Measurements from ENCODE around the gene KCNK1. TPM values are rescaled to one million over a fixed set of nuclear protein-coding genes. Genes with fewer than 3 reads are reported as not detected.

Gene KCNK1
- total and polyA plus RNA-seq, 4 donors: 2.5 to 12.3 (median 4.5) TPM

DNA sequence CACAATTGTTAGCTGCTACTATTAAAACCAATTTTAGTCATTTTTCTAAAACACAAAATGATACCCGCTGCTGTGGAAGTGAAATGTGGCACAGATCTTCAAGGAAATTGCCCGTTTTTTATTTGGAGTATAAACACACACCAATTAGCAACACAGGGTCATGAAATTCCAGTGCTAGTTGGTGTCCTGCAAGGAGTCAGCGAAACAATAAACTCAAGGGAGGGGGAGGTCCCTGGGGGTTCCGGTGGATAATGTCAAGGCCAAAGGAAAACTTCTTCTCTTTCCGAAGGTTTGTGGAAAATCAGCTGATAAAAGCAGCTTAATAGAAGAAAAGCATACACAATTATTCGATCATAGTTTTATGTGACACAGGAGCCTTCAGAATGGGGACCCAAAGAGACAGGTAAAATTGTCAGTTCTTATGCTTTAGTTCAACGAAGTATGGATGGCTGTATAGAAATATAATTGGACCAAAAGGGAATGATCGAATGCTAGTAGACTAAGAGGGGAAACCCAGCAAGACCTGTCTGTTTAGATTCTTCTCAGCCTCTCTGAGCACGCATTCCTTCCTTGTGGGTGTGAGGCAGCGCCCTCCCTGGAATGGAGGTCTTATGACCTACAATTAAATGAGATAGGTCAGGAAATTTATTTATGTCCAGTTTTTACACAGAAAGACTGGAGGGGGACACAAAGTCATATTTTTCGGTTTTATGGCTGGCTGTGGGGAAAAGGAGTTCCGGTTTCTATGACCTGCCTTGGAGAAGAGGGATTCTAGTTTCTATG lies 65.9 kb downstream of the KCNK1 start:
- TF ChIP-seq RAD21 (IDR thresholded peaks at IDR 0.05): no peak
- no peak for TF ChIP-seq SP1 (IDR thresholded peaks at IDR 0.05)
- TF ChIP-seq YY1 (IDR thresholded peaks at IDR 0.05): no peak
- TF ChIP-seq, protein P1, sequence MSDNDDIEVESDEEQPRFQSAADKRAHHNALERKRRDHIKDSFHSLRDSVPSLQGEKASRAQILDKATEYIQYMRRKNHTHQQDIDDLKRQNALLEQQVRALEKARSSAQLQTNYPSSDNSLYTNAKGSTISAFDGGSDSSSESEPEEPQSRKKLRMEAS (IDR thresholded peaks at IDR 0.05): no peak
- no peak for TF ChIP-seq JUND (IDR thresholded peaks at IDR 0.05)
- no peak for TF ChIP-seq HNF4G (IDR thresholded peaks at IDR 0.05)
- no peak for TF ChIP-seq REST (IDR thresholded peaks at IDR 0.05)
- TF ChIP-seq HNF4A (conservative IDR thresholded peaks at IDR 0.05): no peak
- TF ChIP-seq, protein P2, sequence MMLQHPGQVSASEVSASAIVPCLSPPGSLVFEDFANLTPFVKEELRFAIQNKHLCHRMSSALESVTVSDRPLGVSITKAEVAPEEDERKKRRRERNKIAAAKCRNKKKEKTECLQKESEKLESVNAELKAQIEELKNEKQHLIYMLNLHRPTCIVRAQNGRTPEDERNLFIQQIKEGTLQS (IDR thresholded peaks at IDR 0.05): no peak
- TF ChIP-seq RXRA (IDR thresholded peaks at IDR 0.05): no peak
- no peak for TF ChIP-seq FOXA2 (IDR thresholded peaks at IDR 0.05)
- no peak for TF ChIP-seq ZBTB33 (IDR thresholded peaks at IDR 0.05)
- no peak for TF ChIP-seq TAF1 (conservative IDR thresholded peaks at IDR 0.05)
- no peaks in the 10 kb centered on the region for H3K9me3 ChIP-seq (ENCODE audit: control insufficient read depth in 4 of 4, low read length in 3 of 4)
- H3K36me3 ChIP-seq (ENCODE audit: control insufficient read depth in 4 of 4, insufficient read depth in 3 of 4, low read depth in 1 of 4, low read length in 3 of 4): no peaks in the 10 kb centered on the region
- peaks cover 0 to 1% (median 0%) of the 10 kb centered on the region in 4 donors for H3K4me1 ChIP-seq (ENCODE audit: control insufficient read depth in 4 of 4, insufficient read depth in 4 of 4, low read length in 3 of 4)
- no peaks in the 10 kb centered on the region for H3K27me3 ChIP-seq (ENCODE audit: control insufficient read depth in 4 of 4, insufficient read depth in 4 of 4, low read length in 3 of 4)
- 90% methylated on average over 12 of the region's 12 CpGs for WGBS
- no peak overlapping the region for H3K9ac ChIP-seq (ENCODE audit: low read depth in 1 of 2, low read length in 2 of 2)
- H3K27ac ChIP-seq (ENCODE audit: low read depth in 1 of 2, low read length in 2 of 2): no peak overlapping the region
- no peak overlapping the region for H3K4me3 ChIP-seq (ENCODE audit: low read depth in 1 of 3, low read length in 3 of 3)
- no peak for DNase-seq (ENCODE audit: low spot score)

DNA sequence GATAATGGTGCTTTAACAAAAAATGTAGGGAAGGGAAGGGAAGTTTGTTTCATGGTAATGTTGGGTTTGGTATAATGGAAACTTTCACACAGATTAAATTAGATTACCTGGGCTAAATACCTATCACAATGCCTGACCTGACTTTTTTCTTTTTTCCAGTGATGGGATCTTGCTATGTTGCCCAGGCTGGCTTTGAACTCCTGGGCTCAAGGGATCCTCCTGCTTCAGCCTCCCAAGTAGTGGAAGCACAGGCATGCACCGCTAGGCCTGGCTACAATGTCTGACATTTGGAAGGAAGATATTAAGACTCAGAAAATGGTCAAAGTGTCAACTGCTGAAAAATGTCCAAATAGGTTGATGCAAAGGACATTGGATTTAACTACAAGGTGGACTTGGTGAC lies 67.4 kb downstream of the KCNK1 start:
- DNase-seq (ENCODE audit: low spot score): no peak
- Histone ChIP-seq H3K9ac (ENCODE audit: low read depth in 1 of 2, low read length in 2 of 2) (no peak overlapping the region), H3K36me3 (ENCODE audit: control insufficient read depth in 4 of 4, insufficient read depth in 3 of 4, low read depth in 1 of 4, low read length in 3 of 4) (no peaks in the 10 kb centered on the region), H3K9me3 (ENCODE audit: control insufficient read depth in 4 of 4, low read length in 3 of 4) (no peaks in the 10 kb centered on the region), H3K4me1 (ENCODE audit: control insufficient read depth in 4 of 4, insufficient read depth in 4 of 4, low read length in 3 of 4) (peaks cover 0 to 1% (median 0%) of the 10 kb centered on the region in 4 donors), H3K4me3 (ENCODE audit: low read depth in 1 of 3, low read length in 3 of 3) (no peak overlapping the region), H3K27ac (ENCODE audit: low read depth in 1 of 2, low read length in 2 of 2) (no peak overlapping the region), H3K27me3 (ENCODE audit: control insufficient read depth in 4 of 4, insufficient read depth in 4 of 4, low read length in 3 of 4) (no peaks in the 10 kb centered on the region)
- 97% methylated on average over 1 of the region's 1 CpG for WGBS
- TF ChIP-seq GABPA (IDR thresholded peaks at IDR 0.05 in 1 of 2, conservative IDR thresholded peaks at IDR 0.05 in 1 of 2) (no peak), NR2F2 (IDR thresholded peaks at IDR 0.05) (no peak), RAD21 (IDR thresholded peaks at IDR 0.05) (no peak), REST (IDR thresholded peaks at IDR 0.05) (no peak), ZBTB33 (IDR thresholded peaks at IDR 0.05) (no peak), FOXA2 (IDR thresholded peaks at IDR 0.05) (no peak), EGR1 (IDR thresholded peaks at IDR 0.05; ENCODE audit: low read depth in 2 of 2) (no peak), YY1 (IDR thresholded peaks at IDR 0.05) (no peak), HNF4G (IDR thresholded peaks at IDR 0.05) (no peak), SP1 (IDR thresholded peaks at IDR 0.05) (no peak), RXRA (IDR thresholded peaks at IDR 0.05) (no peak), TAF1 (conservative IDR thresholded peaks at IDR 0.05) (no peak), FOXA1 (IDR thresholded peaks at IDR 0.05) (no peak)

All from liver (tissue), 9 donors.